ENCODE data around the gene PGK1. TPM values are rescaled to one million over a fixed set of nuclear protein-coding genes. Genes with fewer than 3 reads are reported as not detected.

The PGK1 gene
- total RNA-seq, 1 donor from 2014 or later = 245 TPM

GRCh38 chrX:78098108-78098507 lies 5.9 kb upstream of the PGK1 start:
- H3K27me3 ChIP-seq (ENCODE audit: control insufficient read depth, insufficient read depth, low read length) = no peaks in the 10 kb centered on the region
- no peaks in the 10 kb centered on the region for H3K36me3 ChIP-seq (ENCODE audit: control insufficient read depth, insufficient read depth, low read length)
- no peak overlapping the region for H3K4me3 ChIP-seq (ENCODE audit: low read depth, low read length)
- DNase-seq (ENCODE audit: low read depth) = no peak
- no peak for TF ChIP-seq CTCF (IDR thresholded peaks at IDR 0.05; ENCODE audit: insufficient read depth, low read length, poor library complexity, severe bottlenecking)

GRCh38 chrX:78102091-78102490 lies 2.0 kb upstream of the PGK1 start:
- Histone ChIP-seq H3K4me3 (ENCODE audit: low read depth, low read length) (no peak overlapping the region), H3K27me3 (ENCODE audit: control insufficient read depth, insufficient read depth, low read length) (no peaks in the 10 kb centered on the region), H3K36me3 (ENCODE audit: control insufficient read depth, insufficient read depth, low read length) (no peaks in the 10 kb centered on the region)
- no peak for DNase-seq (ENCODE audit: low read depth)
- no peak for TF ChIP-seq CTCF (IDR thresholded peaks at IDR 0.05; ENCODE audit: insufficient read depth, low read length, poor library complexity, severe bottlenecking)

- H3K27me3 ChIP-seq (ENCODE audit: control insufficient read depth, insufficient read depth, low read length) = no peaks in the 10 kb centered on the region
- TF ChIP-seq CTCF (IDR thresholded peaks at IDR 0.05; ENCODE audit: insufficient read depth, low read length, poor library complexity, severe bottlenecking) = no peak
- peak overlapping the region; percentile 33 for H3K4me3 ChIP-seq (ENCODE audit: low read depth, low read length)
- H3K36me3 ChIP-seq (ENCODE audit: control insufficient read depth, insufficient read depth, low read length) = no peaks in the 10 kb centered on the region
- DNase-seq (ENCODE audit: low read depth) = no peak
These were observed 936 bp upstream of the PGK1 start for GRCh38 chrX:78103001-78103622.

GRCh38 chrX:78104447-78105176 lies 564 bp downstream of the PGK1 start:
- Histone ChIP-seq H3K27me3 (ENCODE audit: control insufficient read depth, insufficient read depth, low read length) (no peaks in the 10 kb centered on the region), H3K4me3 (ENCODE audit: low read depth, low read length) (peak overlapping the region; percentile 61), H3K36me3 (ENCODE audit: control insufficient read depth, insufficient read depth, low read length) (no peaks in the 10 kb centered on the region)
- no peak for TF ChIP-seq CTCF (IDR thresholded peaks at IDR 0.05; ENCODE audit: insufficient read depth, low read length, poor library complexity, severe bottlenecking)
- DNase-seq (ENCODE audit: low read depth) = no peak

- no peak for TF ChIP-seq CTCF (IDR thresholded peaks at IDR 0.05; ENCODE audit: insufficient read depth, low read length, poor library complexity, severe bottlenecking)
- Histone ChIP-seq H3K4me3 (ENCODE audit: low read depth, low read length) (peak overlapping the region; percentile 61), H3K27me3 (ENCODE audit: control insufficient read depth, insufficient read depth, low read length) (no peaks in the 10 kb centered on the region), H3K36me3 (ENCODE audit: control insufficient read depth, insufficient read depth, low read length) (no peaks in the 10 kb centered on the region)
- no peak for DNase-seq (ENCODE audit: low read depth)
These were observed 2.0 kb downstream of the PGK1 start for GRCh38 chrX:78105944-78106650.
